ENCODE measurements around the gene VEGFB. TPM values are rescaled to one million over a fixed set of nuclear protein-coding genes. Genes with fewer than 3 reads are reported as not detected.

VEGFB gene
- total RNA-seq, 1 experiment from 2014 or later, result 47.5 TPM

GRCh38 chr11:64243236-64243854 lies 9.0 kb downstream of the VEGFB start:
- intact Hi-C loops (cut with micrococcal nuclease), result no loop called here
- peak overlapping the region; percentile 84 for H3K4me2 ChIP-seq (ENCODE audit: low read length)
- H3K9ac ChIP-seq (ENCODE audit: low read length), result peak overlapping the region; percentile 99
- no peaks in the 10 kb centered on the region for H3K9me2 ChIP-seq (ENCODE audit: insufficient read depth)
- ChIA-PET CTCF (interaction anchor here (1.2 to 1.9 kb wide), 3 partner anchors 88 to 112 kb away, joined by 3 to 4 read pairs (median 3); no protein-coding TSS in a partner anchor), POLR2A (interaction anchor here (2.0 to 4.6 kb wide), 2 partner anchors 9 to 27 kb away, joined by 8 to 29 read pairs; no protein-coding TSS in a partner anchor), RAD21 (ENCODE audit: low non-redundant PET in 1 of 2, low total read pairs in 2 of 2, uncharacterized antibody in 2 of 2, unreplicated experiment in 2 of 2) (no interaction called here)
- peaks cover 48% of the 10 kb centered on the region for H3K79me2 ChIP-seq (ENCODE audit: insufficient read depth, low read length)
- peaks cover 39 to 75% of the 10 kb centered on the region in 2 experiments for H3K4me1 ChIP-seq (ENCODE audit: control insufficient read depth in 1 of 2, insufficient read depth in 2 of 2, low read length in 2 of 2)
- H3K9me3 ChIP-seq (ENCODE audit: control insufficient read depth in 1 of 2, insufficient read depth in 1 of 2, low read depth in 1 of 2, low read length in 2 of 2), result no peaks in the 10 kb centered on the region
- no peak overlapping the region for H2AFZ ChIP-seq (ENCODE audit: low read depth, low read length, poor library complexity, severe bottlenecking)
- H3K27ac ChIP-seq (ENCODE audit: low read depth, low read length), result peak overlapping the region; percentile 88
- no peak for ATAC-seq
- H3K4me3 ChIP-seq (replicated peaks in 1 of 2; ENCODE audit: low read depth in 1 of 2, low read length in 2 of 2), result peak overlapping the region; percentile 70 to 91; a peak in 3 of 4 replicates
- H4K20me1 ChIP-seq (ENCODE audit: insufficient read depth), result no peaks in the 10 kb centered on the region
- BruUV-seq (replicated peaks), result no TSS peak
- TF ChIP-seq POLR2AphosphoS5 (IDR thresholded peaks at IDR 0.05; ENCODE audit: low read depth, low read length) (peak; percentile 24; the same call in 1 of the 2 replicates), ELF1 (IDR thresholded peaks at IDR 0.05; ENCODE audit: borderline replicate concordance, low read depth) (no peak)
- H3K36me3 ChIP-seq (ENCODE audit: control insufficient read depth in 1 of 2, insufficient read depth in 2 of 2, low read length in 2 of 2), result peaks cover 0 to 12% of the 10 kb centered on the region in 2 experiments; a peak in 1 of 4 replicates
- no peak for DNase-seq (ENCODE audit: low read depth, low spot score)
- no peaks in the 10 kb centered on the region for H3K27me3 ChIP-seq (ENCODE audit: insufficient read depth, low read length)

- Histone ChIP-seq H3K79me2 (ENCODE audit: insufficient read depth, low read length) (peaks cover 48% of the 10 kb centered on the region), H3K27me3 (ENCODE audit: insufficient read depth, low read length) (no peaks in the 10 kb centered on the region), H3K4me2 (ENCODE audit: low read length) (peak overlapping the region; percentile 84), H4K20me1 (ENCODE audit: insufficient read depth) (no peaks in the 10 kb centered on the region), H3K9me3 (ENCODE audit: control insufficient read depth in 1 of 2, insufficient read depth in 1 of 2, low read depth in 1 of 2, low read length in 2 of 2) (no peaks in the 10 kb centered on the region), H3K36me3 (ENCODE audit: control insufficient read depth in 1 of 2, insufficient read depth in 2 of 2, low read length in 2 of 2) (peaks cover 0 to 12% of the 10 kb centered on the region in 2 experiments; a peak in 1 of 4 replicates), H3K4me3 (replicated peaks in 1 of 2; ENCODE audit: low read depth in 1 of 2, low read length in 2 of 2) (no peak overlapping the region), H3K9ac (ENCODE audit: low read length) (0 out of 2 replicates have a peak overlapping the region, but pooled peaks have one; percentile 99), H2AFZ (ENCODE audit: low read depth, low read length, poor library complexity, severe bottlenecking) (no peak overlapping the region), H3K27ac (ENCODE audit: low read depth, low read length) (peak overlapping the region; percentile 88), H3K9me2 (ENCODE audit: insufficient read depth) (no peaks in the 10 kb centered on the region), H3K4me1 (ENCODE audit: control insufficient read depth in 1 of 2, insufficient read depth in 2 of 2, low read length in 2 of 2) (peaks cover 38 to 76% of the 10 kb centered on the region in 2 experiments)
- CTCF ChIA-PET, result interaction anchor here (1.2 kb wide), 1 partner anchor 111 kb away, joined by 3 read pairs; no protein-coding TSS in a partner anchor
- TF ChIP-seq TCF7L2 (IDR thresholded peaks at IDR 0.05; ENCODE audit: borderline replicate concordance, extremely low read depth, insufficient read depth, insufficient read length) (no peak), POLR2AphosphoS5 (IDR thresholded peaks at IDR 0.05; ENCODE audit: low read depth, low read length) (no peak; the same call in 1 of the 2 replicates), ZFX (IDR thresholded peaks at IDR 0.05) (no peak), YY1 (IDR thresholded peaks at IDR 0.05; ENCODE audit: extremely low read depth, insufficient replicate concordance, low read depth, low read length) (no peak), ZBTB33 (IDR thresholded peaks at IDR 0.05; ENCODE audit: extremely low read depth, insufficient replicate concordance, low read length) (no peak), SP1 (IDR thresholded peaks at IDR 0.05; ENCODE audit: low read depth) (no peak), CEBPB (IDR thresholded peaks at IDR 0.05; ENCODE audit: low read depth) (no peak), EZH2phosphoT487 (IDR thresholded peaks at IDR 0.05; ENCODE audit: borderline replicate concordance) (no peak)
- ATAC-seq, result no peak
- RAD21 ChIA-PET (ENCODE audit: low non-redundant PET in 1 of 2, low total read pairs in 2 of 2, uncharacterized antibody in 2 of 2, unreplicated experiment in 2 of 2), result no interaction called here
- POLR2A ChIA-PET, result interaction anchor here (2.0 to 4.6 kb wide), 2 partner anchors 8 to 26 kb away, joined by 8 to 29 read pairs; no protein-coding TSS in a partner anchor
- intact Hi-C loops (cut with micrococcal nuclease), result no loop called here
- no TSS peak for BruUV-seq (replicated peaks)
- no peak for DNase-seq (ENCODE audit: low read depth, low spot score)
Observed at GRCh38 chr11:64244107-64244506, 9.7 kb downstream of the VEGFB start.
